ENCODE data around the gene SAMD4B.

Gene SAMD4B

GRCh38 chr19:39412867-39413271 lies 70.6 kb downstream of the SAMD4B start:
- peaks cover 65% of the 10 kb centered on the region for H3K4me1 Mint-ChIP-seq
- DNase-seq, result no peak
- H3K36me3 Mint-ChIP-seq (ENCODE audit: low read depth), result peaks cover 13% of the 10 kb centered on the region
- peak; percentile 80 for TF ChIP-seq CTCF (IDR thresholded peaks at IDR 0.05)
- peak overlapping the region; percentile 98 for H3K4me3 Mint-ChIP-seq
- no peaks in the 10 kb centered on the region for H3K9me3 Mint-ChIP-seq
- H3K27me3 Mint-ChIP-seq (ENCODE audit: low read depth, poor library complexity), result peaks cover 6% of the 10 kb centered on the region
- peak overlapping the region; percentile 74 for H3K27ac Mint-ChIP-seq

- Mint-ChIP-seq H3K36me3 (ENCODE audit: low read depth) (peaks cover 16% of the 10 kb centered on the region), H3K27ac (peak overlapping the region; percentile 95), H3K9me3 (no peaks in the 10 kb centered on the region), H3K4me1 (peaks cover 60% of the 10 kb centered on the region), H3K27me3 (ENCODE audit: low read depth, poor library complexity) (peaks cover 5% of the 10 kb centered on the region), H3K4me3 (peak overlapping the region; percentile 98)
- no peak for TF ChIP-seq CTCF (IDR thresholded peaks at IDR 0.05)
- peak; percentile 86 for DNase-seq
Observed at GRCh38 chr19:39413272-39413910, 71.2 kb downstream of the SAMD4B start.

GRCh38 chr19:39413911-39414608 lies 71.8 kb downstream of the SAMD4B start:
- peak overlapping the region; percentile 95 for H3K27ac Mint-ChIP-seq
- H3K36me3 Mint-ChIP-seq (ENCODE audit: low read depth), result peaks cover 23% of the 10 kb centered on the region
- peak overlapping the region; percentile 98 for H3K4me3 Mint-ChIP-seq
- TF ChIP-seq CTCF (IDR thresholded peaks at IDR 0.05), result no peak
- DNase-seq, result peak; percentile 53
- no peaks in the 10 kb centered on the region for H3K9me3 Mint-ChIP-seq
- no peaks in the 10 kb centered on the region for H3K27me3 Mint-ChIP-seq (ENCODE audit: low read depth, poor library complexity)
- H3K4me1 Mint-ChIP-seq, result peaks cover 53% of the 10 kb centered on the region

- no peaks in the 10 kb centered on the region for H3K27me3 Mint-ChIP-seq (ENCODE audit: low read depth, poor library complexity)
- TF ChIP-seq CTCF (IDR thresholded peaks at IDR 0.05), result no peak
- no peak for DNase-seq
- H3K4me1 Mint-ChIP-seq, result peaks cover 47% of the 10 kb centered on the region
- no peaks in the 10 kb centered on the region for H3K9me3 Mint-ChIP-seq
- no peak overlapping the region for H3K27ac Mint-ChIP-seq
- peak overlapping the region; percentile 72 for H3K4me3 Mint-ChIP-seq
- peaks cover 29% of the 10 kb centered on the region for H3K36me3 Mint-ChIP-seq (ENCODE audit: low read depth)
Observed at GRCh38 chr19:39415111-39416046, 73.2 kb downstream of the SAMD4B start.

GRCh38 chr19:39416152-39417120 lies 74.2 kb downstream of the SAMD4B start:
- Mint-ChIP-seq H3K4me1 (peaks cover 36% of the 10 kb centered on the region), H3K4me3 (no peak overlapping the region), H3K27me3 (ENCODE audit: low read depth, poor library complexity) (no peaks in the 10 kb centered on the region), H3K9me3 (no peaks in the 10 kb centered on the region), H3K27ac (no peak overlapping the region), H3K36me3 (ENCODE audit: low read depth) (peaks cover 34% of the 10 kb centered on the region)
- DNase-seq, result no peak
- TF ChIP-seq CTCF (IDR thresholded peaks at IDR 0.05), result no peak

Measured in nephron progenitor cell (in vitro differentiated cells).